DMS153 treated with DMSO at 0.1 percent for 48 hours (cell line): Measurements from ENCODE around the gene SMARCA2.

ENCODE experiments used
- DNase-seq: peaks from one replicate; lab custom pipeline; 2025; ENCODE audit not compliant: unreplicated experiment; lab: John Stamatoyannopoulos, UW

The SMARCA2 gene

GRCh38 chr9:2014696-2015580 lies at the start of gene SMARCA2:
SMARCA2 (plus strand) TSS chr9:2015347; CDS start chr9:2029023, 13,676 bp downstream.
- peak; percentile 90 for DNase-seq

DNA sequence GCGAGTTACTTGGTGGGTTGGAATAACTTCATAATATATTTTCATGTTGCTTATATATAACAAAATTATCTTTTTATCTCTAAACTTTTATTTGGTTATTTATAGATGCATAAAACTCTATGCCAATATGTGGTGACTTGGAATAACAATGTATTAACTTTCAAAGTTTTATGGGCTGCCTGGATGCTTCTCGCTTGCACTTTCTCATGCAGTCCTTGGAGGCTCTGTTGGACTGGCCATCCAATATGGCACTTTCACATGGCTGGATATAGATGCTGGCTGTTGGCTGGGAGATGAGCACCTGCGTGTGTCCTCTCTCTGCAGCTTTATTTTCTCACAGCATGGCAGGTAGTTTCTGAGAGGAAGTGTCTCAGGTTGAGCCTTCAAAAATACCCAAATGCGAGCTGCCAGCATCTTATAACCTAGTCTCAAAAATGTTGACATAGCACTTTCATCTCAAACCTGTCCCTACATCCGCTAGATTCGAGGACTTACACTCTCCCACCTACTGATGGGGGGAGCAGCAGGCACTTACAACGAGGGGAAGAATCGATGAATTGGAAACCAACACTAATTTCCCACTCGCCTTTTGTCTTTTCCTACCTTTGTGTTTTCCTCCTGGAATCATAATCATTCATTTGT lies 48.3 kb upstream of the SMARCA2 start:
- no peak for DNase-seq

- DNase-seq, result no peak
Observed at GRCh38 chr9:1969160-1969559, 46.0 kb upstream of the SMARCA2 start.

- no peak for DNase-seq
Observed at GRCh38 chr9:1969898-1970297, 45.2 kb upstream of the SMARCA2 start.

DNA sequence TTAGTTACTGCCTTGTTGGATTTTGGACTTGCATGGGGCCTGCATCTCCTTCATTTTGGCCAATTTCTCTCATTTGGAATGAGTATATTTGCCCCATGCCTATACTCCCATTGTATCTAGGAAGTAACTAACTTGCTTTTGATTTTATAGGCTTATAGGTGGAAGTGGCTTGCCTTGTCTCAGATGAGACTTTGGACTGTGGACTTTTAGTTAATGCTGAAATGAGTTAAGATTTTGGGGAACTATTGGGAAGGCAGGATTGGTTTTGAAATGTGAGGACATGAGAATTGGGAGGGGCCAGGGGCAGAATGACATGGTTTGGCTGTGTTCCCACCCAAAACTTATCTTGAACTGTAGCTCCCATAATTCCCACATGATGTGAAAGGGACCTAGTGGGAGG lies 42.5 kb upstream of the SMARCA2 start:
- DNase-seq, result no peak

GRCh38 chr9:1977026-1977425 lies 38.1 kb upstream of the SMARCA2 start:
- DNase-seq, result no peak

DNA sequence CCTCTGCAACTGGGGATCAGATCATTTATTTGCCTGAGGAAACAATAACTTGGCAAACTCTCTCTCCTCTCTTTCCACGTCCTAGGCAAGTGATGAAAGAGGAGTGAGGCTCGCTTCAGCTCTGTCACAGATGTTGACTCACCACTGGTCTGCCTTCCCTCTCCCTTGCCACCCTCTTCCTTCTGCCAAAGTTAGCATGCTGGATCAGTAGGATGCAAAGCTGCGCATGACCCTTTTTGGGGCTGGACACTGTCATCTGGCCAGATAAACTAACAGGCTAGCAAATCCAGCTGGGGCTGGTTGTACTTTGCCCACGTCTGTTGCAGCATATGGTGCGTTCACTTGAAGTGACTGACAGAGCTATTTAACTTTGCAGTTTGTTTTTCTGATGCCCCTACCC lies 36.2 kb upstream of the SMARCA2 start:
- no peak for DNase-seq

DNA sequence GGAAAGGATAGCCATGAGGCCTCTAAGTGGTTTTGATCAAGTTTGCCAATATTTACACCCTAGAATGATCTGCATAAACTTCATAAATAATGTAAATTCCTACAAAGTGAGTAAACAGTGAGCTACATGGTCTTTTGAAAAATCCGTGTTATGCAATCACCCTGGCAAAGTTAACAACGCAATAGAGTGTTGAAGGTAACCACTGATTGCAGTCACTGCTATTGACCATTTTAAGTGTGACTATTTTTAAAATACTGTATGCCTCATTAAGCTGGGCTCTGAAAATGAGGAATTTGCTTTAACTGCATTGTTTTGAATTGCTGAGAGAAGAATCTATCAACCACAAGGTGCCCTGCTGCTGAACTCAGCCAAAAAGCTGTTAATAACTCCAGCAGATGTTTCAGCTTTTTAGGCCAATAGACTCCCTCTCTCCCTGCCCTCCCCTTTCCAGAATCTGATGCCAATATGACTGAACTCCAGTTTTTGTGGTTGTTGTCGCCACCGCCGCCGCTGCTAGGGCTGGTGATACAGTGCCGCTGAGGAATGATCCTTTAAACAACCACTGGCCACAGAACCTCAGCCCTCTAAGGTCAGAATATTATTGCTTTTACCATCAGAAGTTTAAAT lies 35.3 kb upstream of the SMARCA2 start:
- no peak for DNase-seq

DNA sequence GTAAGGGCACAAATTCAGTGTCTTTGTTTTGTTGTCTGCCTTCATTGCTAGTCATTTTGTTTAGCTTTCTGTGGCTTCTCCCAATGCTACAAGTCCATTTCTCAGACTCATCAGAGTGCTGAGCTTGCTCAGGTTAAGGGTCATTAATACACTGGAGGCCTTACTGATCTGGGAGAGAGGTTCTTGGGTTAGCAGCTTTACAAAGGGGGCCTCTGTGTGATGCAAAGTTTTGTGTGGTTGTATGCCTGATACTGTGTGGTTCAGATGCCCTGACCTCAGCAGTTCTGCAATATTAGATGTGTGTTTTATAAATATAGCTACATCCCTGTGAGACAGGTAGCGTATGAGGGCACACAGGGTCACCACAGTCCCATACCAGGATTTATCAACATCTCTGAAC lies 34.8 kb upstream of the SMARCA2 start:
- DNase-seq, result no peak

- no peak for DNase-seq
Observed at GRCh38 chr9:1982074-1982473, 33.1 kb upstream of the SMARCA2 start.

DNA sequence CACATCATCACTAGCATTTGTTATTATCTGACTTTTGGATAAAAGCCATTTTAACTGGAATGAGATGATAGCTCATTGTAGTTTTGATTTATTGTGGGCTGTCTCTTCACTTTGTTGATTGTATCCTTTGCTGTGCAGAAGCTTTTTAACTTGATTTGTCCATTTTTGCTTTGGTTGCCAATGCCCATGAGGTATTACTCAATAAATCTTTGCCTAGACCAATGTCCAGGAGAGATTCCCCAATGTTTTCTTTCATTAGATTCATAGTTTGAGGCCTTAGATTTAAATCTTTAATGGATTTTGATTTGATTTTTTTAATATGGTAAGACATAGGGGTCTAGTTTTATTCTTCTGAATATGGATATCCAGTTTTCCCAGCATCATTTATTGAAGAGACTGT lies 28.8 kb upstream of the SMARCA2 start:
- DNase-seq, result no peak

DNA sequence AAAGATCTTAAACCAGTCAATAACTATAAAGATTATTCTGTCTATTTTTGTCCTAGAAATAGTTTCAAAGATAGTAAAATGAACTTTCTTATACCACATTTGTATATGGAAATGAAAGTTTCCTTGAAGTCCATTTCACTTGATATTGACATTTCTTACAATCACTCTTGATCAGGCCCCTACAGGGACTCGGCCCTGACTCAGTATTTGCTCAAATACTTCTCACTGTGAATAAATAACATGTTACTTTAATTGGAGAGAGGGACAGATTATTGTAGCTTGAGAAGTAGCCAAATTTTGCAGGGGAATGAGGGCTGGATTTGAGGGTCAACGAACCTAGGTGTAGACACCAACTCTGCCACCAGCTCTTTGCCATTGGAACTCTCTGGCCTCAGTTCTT lies 25.6 kb upstream of the SMARCA2 start:
- no peak for DNase-seq

DNA sequence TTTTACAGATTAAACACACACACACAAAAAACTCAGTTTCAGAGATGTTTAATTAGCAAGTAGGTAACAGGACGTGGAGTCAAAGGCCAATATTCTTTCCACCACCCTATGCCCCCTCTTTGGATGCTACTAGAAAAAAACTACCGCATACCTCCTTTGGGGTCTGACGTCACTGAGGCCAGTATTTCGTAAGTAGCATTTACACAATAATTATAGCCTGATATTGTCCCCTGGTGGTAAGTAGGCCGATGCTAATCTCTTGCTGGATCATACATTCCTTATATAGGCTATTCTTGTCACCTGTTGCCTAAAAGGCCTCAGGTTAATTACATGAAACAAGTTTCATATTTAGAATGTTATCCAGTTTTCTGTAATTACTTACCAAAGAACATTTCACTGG lies 21.0 kb upstream of the SMARCA2 start:
- no peak for DNase-seq

DNA sequence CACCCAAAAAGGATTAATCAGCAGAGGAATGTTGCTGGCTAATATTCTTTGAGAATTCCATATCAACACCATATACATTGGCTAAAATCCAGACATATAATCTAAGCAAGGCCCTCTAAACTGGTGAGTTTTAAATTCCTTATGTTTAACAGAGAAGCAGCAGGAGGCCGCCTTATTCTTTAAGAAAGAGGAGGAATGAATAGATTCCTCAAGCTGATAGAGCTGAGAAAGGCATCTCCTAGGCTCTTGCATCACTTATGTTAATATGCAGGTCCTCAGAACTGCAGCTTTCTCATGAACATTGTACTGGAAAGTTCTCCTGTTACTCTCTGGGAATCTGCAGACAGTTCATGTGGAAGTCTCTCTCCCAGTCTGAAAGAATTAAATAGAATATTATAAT lies 20.1 kb upstream of the SMARCA2 start:
- DNase-seq, result no peak

DNA sequence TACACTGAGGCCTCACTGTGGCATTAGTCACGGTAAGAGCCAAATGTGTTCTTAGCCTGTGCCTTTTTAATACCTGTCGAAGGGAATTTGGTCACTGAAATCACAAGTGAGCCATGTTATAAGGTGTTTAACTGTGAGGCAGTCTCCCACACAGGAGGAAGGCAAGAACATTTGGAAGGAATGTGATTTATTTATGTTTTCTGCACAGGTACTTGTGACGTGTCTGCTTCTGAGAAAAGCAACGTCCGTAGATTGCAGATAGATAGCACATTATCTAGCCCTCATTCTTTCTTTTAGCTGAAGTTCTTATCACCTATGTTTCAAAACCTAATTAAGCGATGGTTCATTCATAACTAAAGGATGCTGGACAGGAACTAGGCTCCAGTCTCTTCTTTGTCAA lies 19.0 kb upstream of the SMARCA2 start:
- no peak for DNase-seq

GRCh38 chr9:1997646-1998045 lies 17.5 kb upstream of the SMARCA2 start:
- no peak for DNase-seq

DNA sequence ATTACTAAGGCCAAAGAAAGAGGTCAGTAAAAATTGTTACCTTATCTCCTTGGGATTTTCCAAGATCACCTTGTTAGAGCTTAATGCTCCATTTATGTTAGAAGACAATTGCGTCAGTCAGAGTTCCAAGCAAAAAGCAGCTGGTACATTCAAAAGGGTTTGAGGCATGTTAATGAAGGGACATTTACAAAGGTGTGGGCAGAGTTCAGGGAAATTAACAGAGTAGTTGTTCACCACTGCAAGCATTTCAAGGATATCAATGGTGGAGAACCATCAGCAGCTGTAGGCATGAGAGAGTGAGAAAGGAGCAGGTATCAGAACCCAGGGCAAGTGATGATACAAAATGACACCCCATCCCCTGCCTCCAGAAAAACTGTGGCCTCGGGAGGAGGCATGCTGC lies 17.0 kb upstream of the SMARCA2 start:
- no peak for DNase-seq

DNA sequence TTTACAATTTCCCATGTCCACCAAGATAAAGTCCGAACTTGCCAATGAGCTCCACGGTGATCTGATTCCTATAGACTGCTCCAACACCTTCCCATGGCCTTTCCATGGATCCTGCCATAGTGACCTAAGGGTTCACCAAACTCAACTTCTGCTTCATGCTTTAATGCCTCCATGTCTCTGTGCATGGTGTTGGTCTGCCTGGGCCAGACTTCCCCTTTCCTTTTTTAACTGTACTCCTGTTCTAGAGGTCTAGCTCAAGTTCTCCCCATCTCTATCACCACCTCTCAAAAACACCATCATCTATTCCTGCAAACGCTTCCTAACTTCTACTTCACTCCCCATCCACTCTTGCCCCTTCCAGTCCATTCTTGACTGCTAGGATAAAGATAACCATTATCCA lies 14.8 kb upstream of the SMARCA2 start:
- DNase-seq, result no peak

DNA sequence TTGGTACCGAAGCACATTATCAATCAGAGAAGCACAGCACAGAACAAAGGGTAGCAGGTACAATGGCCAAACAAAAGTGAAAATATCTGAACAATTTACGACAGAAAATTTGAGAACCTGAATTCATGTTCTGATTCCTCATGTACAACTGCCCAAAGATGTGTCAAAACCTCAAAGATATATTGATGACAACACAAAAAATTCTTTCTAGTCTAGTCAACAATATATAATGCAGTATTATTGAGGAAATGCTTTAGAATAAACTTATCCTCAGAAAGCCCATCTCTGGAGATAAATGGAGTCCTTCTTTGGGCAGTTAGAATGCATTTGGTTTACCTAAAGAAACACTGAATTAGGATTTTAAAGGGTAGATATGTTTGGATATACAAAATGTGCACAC lies 6.8 kb upstream of the SMARCA2 start:
- DNase-seq, result no peak

GRCh38 chr9:2012347-2012746 lies 2.8 kb upstream of the SMARCA2 start:
- no peak for DNase-seq

DNA sequence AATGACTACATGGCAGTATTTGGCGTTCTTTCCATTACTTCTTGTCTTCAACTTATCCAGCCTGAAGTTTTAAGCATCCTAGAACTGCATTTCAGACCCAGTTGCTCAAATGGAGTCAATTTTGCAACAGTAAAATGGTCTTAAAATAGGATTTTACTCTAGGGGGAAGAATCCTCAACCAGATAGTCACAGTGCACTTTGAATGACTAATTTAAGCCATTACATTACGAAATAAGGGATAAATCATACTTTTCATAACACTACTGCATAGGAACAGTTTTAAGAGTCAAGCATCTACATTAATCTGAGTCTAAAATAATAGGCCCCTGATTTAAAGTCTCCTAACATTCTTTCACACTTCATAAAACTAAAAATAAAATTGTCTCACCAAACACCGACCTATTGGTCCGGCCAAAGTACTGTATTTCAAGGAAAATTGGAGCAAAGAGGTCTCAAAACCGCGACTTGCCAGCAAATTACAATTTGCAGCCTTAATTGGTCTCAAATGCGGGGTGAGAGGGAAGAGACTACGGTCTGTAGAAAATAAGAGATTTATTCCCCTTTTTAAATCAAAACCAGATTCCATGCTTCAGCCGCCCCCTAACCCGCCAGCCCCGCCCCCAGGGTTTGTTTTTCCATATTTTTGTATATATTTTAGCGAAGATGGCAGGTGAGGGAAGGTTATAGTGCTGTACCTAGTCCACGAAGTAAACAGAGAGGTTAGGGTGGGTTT lies 1.2 kb upstream of the SMARCA2 start:
- no peak for DNase-seq
